ENCODE data around the gene SHISA7. TPM values are rescaled to one million over a fixed set of nuclear protein-coding genes. Genes with fewer than 3 reads are reported as not detected.
"Not testable (repeated sequence)": the region's sequence is repeated elsewhere in the genome, so short reads cannot be mapped to it uniquely, and the experiment has no call there.

Gene SHISA7
- total RNA-seq, 1 donor from 2014 or later, result not detected

GRCh38 chr19:55434356-55434919 is 8.7 kb downstream of the SHISA7 start:
- intact Hi-C loops (cut with DNase I), result no loop called here
- DNase-seq (ENCODE audit: missing footprints), result no peak
- ATAC-seq, result no peak

GRCh38 chr19:55433292-55433691 is 9.8 kb downstream of the SHISA7 start:
- ATAC-seq (no peak), DNase-seq (ENCODE audit: missing footprints) (no peak)
- intact Hi-C loops (cut with DNase I), result no loop called here

GRCh38 chr19:55432241-55432959 is 10.7 kb downstream of the SHISA7 start:
- no peak for DNase-seq (ENCODE audit: missing footprints)
- no peak for ATAC-seq

GRCh38 chr19:55431183-55431582 is 11.9 kb downstream of the SHISA7 start:
- no peak for DNase-seq (ENCODE audit: missing footprints)
- intact Hi-C loops (cut with DNase I), result no loop called here
- no peak for ATAC-seq

More at GRCh38 chr19:55432241-55432959, 10.7 kb downstream of the SHISA7 start:
- intact Hi-C loops (cut with DNase I), result no loop called here

GRCh38 chr19:55426042-55426441 is 17.1 kb downstream of the SHISA7 start:
- DNase-seq (ENCODE audit: missing footprints) (no peak), ATAC-seq (no peak)
- intact Hi-C loops (cut with DNase I), result no loop called here

GRCh38 chr19:55424518-55424917 is 18.6 kb downstream of the SHISA7 start:
- DNase-seq (ENCODE audit: missing footprints) (no peak), ATAC-seq (no peak)
- intact Hi-C loops (cut with DNase I), result no loop called here

- no peak for ATAC-seq
- no peak for DNase-seq (ENCODE audit: missing footprints)
- intact Hi-C loops (cut with DNase I), result no loop called here
Measured at GRCh38 chr19:55423225-55424005, 19.7 kb downstream of the SHISA7 start.

GRCh38 chr19:55421281-55421680 is 21.8 kb downstream of the SHISA7 start:
- ATAC-seq; DNase-seq (ENCODE audit: missing footprints); intact Hi-C loops (cut with DNase I): not testable (repeated sequence)

GRCh38 chr19:55419624-55420236 is 23.4 kb downstream of the SHISA7 start:
- no peak for ATAC-seq
- DNase-seq (ENCODE audit: missing footprints), result no peak
- intact Hi-C loops (cut with DNase I), result loop anchor here (2.0 to 10.0 kb wide), 2 partner anchors 115 to 279 kb away; no protein-coding TSS in a partner anchor

GRCh38 chr19:55419103-55419502 is 24.0 kb downstream of the SHISA7 start:
- intact Hi-C loops (cut with DNase I), result loop anchor here (2.0 to 10.0 kb wide), 2 partner anchors 114 to 278 kb away; no protein-coding TSS in a partner anchor
- ATAC-seq (no peak), DNase-seq (ENCODE audit: missing footprints) (no peak)

- ATAC-seq (peak; percentile 88), DNase-seq (ENCODE audit: missing footprints) (no peak)
- intact Hi-C loops (cut with DNase I), result loop anchor here (2.0 to 10.0 kb wide), 2 partner anchors 113 to 277 kb away; no protein-coding TSS in a partner anchor
Measured at GRCh38 chr19:55418185-55418584, 24.9 kb downstream of the SHISA7 start.

- ATAC-seq (no peak), DNase-seq (ENCODE audit: missing footprints) (no peak)
- intact Hi-C loops (cut with DNase I), result loop anchor here (10.0 kb wide), 1 partner anchor 105 kb away; no protein-coding TSS in a partner anchor
Measured at GRCh38 chr19:55410168-55410567, 32.9 kb downstream of the SHISA7 start.

- DNase-seq (ENCODE audit: missing footprints); ATAC-seq; intact Hi-C loops (cut with DNase I): not testable (repeated sequence)
Measured at GRCh38 chr19:55409179-55409578, 33.9 kb downstream of the SHISA7 start.

- DNase-seq (ENCODE audit: missing footprints), result no peak
- no peak for ATAC-seq
- intact Hi-C loops (cut with DNase I), result no loop called here
Measured at GRCh38 chr19:55408533-55408872, 34.6 kb downstream of the SHISA7 start.

GRCh38 chr19:55407800-55408532 is 35.1 kb downstream of the SHISA7 start:
- ATAC-seq (peak; percentile 97), DNase-seq (ENCODE audit: missing footprints) (peak; percentile 100)
- intact Hi-C loops (cut with DNase I), result no loop called here

GRCh38 chr19:55407550-55407799 is 35.6 kb downstream of the SHISA7 start, which contains the start of gene UBE2S:
UBE2S (minus strand) TSS chr19:55407788; CDS start chr19:55407589, 199 bp downstream.
- ATAC-seq; intact Hi-C loops (cut with DNase I); DNase-seq (ENCODE audit: missing footprints): not testable (repeated sequence)

GRCh38 chr19:55406826-55407549 is 36.1 kb downstream of the SHISA7 start:
- no peak for ATAC-seq
- intact Hi-C loops (cut with DNase I), result no loop called here
- no peak for DNase-seq (ENCODE audit: missing footprints)
